HG03469 (cell line): ENCODE measurements around the gene LRCH1.

Experiments used
- ATAC-seq: cut with Tn5 transposase; IDR thresholded peaks from one replicate; pipeline ENCODE4 v1.9.1; 2021; ENCODE audit warnings: mild to moderate bottlenecking, moderate library complexity, moderate number of reproducible peaks; ENCODE audit not compliant: unreplicated experiment

Gene LRCH1

GRCh38 chr13:46663206-46664037 is 110.5 kb downstream of the LRCH1 start:
- no peak for ATAC-seq

DNA sequence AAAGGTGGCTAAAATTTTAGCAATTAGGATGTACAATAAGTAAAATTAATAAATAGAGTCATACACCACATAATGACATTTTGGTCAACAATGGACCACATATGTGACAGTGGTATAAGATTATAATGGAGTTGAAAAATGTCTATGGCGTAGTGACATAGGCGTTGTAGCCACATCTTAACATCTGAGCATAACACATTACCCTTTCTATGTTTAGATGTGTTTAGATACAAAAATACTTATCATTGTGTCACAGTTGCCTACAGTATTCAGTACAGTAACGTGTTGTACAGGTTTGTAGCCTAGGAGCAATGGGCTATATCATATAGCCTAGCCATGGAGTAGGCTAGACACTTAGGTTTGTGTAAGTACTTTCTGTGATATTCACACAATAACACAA is 111.2 kb downstream of the LRCH1 start:
- ATAC-seq: no peak

- no peak for ATAC-seq
These were observed 112.3 kb downstream of the LRCH1 start for GRCh38 chr13:46665248-46665632.

- ATAC-seq: no peak
These were observed 112.9 kb downstream of the LRCH1 start for GRCh38 chr13:46665633-46666482.

DNA sequence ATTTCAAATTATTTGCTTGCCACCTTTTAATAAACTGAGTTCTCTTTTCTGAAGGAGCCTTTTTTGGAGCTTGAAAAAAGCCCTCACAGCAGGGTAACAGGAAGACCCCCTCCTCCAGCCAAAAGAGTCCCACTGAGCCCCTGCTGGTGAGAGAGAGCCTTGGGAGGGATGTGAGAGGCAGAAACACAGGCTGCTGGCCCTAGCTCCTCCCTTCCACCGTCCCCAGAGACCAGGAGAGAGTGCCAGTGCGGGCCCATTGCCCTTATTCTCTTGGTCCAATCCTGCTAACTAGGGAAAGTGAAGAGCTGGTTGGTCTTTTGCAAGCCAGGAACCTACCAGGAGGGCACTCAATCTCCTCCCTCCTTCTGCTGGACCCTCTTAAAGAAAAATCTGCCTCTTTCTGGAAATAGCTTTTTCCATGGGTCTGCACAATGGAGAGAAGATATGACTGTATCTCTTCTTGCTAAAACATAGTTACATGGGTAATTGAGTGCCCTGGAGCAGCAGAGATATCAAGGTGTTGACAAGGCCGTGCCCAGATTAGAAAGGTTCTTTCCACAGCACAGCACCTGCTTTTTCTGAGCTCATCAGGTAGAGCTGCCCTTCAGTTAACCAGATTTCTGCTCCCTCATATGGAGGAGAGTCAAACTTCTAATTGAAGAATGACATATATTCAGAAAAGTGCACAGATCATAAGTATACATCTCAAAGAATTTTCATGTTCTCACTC is 113.9 kb downstream of the LRCH1 start:
- no peak for ATAC-seq

- ATAC-seq: peak; percentile 28
These were observed 114.8 kb downstream of the LRCH1 start for GRCh38 chr13:46667687-46668281.

- ATAC-seq: no peak
These were observed 115.3 kb downstream of the LRCH1 start for GRCh38 chr13:46668302-46668720.

DNA sequence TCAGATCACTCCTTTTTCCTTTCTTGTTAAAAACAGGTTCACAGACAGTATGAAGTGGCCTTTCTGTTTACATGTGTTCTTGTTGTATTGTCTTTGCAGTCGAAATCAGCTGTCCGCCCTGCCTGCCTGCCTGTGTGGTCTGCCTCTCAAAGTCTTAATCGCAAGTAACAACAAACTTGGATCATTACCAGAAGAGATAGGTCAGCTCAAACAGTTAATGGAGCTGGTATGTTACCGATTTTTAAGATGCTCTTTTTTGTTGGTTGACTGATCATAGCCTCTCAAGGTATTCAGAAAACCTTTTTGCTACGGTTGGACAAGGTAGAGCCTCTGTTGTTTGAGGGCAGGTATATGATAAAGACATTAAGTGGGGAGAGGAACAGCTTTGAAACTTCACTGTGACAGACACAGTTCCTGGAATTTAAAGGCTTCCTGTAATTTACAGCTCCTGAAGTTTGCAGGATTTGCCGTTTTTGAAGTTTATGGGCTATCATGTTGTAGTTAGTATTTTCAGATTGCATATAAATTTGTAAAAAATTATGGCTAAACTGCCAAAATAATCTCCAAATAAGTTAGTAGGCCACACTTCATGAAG is 116.1 kb downstream of the LRCH1 start:
- no peak for ATAC-seq

DNA sequence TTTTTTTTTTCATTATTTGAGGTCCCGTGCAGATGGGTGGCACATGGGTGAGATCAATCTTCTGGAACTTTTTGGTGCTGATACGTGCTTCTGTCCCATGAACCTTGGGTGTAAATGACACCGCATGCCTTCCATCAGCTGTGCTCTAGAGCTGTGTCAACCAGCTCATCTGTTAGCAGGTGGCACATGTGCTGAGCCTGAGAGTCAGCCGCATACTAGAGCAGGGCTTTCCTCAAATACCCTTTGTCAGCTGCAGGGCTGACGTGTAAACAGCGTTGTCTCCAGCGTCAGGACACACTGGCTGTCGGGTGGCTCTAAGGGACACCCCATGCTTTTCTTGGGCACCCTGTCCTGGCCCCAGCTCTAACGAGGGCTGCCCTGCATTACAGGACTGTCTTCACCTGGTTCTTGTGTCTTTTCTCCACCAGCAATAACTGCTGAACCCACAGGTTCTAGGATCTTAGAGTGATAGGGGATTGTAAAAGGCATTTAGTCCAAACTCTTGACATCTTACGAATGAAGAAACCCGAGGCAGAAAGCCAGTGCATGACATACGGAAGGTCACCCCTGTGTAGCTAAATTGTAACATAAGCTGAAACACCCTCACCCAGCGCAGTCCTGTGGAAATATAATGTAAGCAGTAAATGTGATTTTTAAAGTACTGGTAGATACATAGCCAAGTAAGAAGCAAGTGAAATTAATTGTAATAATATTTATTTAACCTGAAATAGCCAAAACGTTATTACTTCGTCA is 119.5 kb downstream of the LRCH1 start:
- no peak for ATAC-seq

- ATAC-seq: no peak
These were observed 122.0 kb downstream of the LRCH1 start for GRCh38 chr13:46675016-46675415.

DNA sequence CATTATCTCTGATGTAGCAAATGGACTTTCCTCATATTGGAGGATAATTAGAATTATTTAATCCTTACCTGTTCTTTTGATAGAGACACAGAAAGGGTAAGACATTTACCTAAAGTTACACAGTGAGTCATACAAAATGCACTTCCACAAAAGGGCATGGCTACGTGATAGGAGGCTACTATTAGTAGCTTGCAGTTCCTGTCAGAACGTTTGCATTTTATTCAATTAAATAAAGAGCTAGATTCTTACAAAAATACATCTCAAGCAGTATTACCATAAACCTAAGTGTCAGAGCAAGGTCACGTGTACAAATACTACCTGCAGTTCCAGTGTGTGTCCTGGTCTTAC is 123.4 kb downstream of the LRCH1 start:
- ATAC-seq: no peak

DNA sequence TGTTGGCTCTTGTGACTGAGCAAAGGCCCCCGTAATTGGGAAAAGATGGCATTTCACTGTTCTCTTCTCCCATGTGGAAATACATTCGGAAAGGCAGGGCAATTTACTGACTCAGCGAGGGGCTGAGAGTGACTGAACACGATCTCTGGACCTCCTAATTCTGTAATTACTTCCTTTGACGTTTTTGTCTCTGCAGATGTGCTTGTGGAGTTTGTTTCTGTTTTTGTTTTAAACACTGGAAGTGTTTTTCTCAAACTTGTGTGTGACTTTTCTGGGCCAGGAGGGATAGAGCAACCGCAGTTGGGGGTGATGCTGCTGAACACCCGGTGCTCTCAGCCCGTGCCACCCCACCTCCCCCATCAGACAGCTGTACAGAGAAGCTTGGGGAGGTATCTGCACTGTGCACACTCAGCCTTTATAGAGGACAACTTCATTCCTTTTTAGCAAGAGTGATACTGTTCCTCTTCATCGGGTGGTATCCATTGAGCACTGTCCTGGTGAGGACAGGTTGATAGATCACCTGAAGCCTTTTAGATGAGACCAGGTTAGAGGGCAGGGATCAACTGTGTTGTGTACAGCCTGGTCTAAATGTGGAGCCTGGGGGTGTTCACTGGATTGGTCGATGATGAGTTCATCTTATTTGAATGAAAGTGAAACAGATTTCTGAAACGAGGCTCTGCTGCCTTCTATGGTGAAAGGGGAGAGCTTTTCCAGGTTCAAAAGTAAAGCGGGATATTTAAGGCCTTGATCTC is 126.6 kb downstream of the LRCH1 start:
- ATAC-seq: peak; percentile 68

DNA sequence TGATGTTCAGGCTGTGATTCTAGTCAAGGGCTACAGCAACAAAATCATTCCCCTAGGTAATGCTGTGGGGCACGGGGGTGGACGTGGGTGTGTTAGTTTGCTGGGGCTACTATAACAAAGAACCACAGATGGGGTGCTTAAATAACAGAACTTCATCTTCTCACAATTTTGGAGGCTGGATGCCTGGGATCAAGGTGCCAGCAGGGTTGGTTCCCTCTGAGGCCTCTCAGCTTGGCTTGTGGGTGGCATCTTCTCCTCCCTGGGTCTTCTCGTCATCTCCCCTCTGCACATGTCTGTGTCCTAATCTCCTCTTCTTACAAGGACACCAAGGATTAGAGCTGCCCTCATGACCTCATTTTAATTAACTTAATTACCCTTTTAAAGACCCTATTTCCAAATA is 129.0 kb downstream of the LRCH1 start:
- no peak for ATAC-seq

- ATAC-seq: no peak
These were observed 129.7 kb downstream of the LRCH1 start for GRCh38 chr13:46682707-46683106.

GRCh38 chr13:46683676-46684260 is 130.8 kb downstream of the LRCH1 start:
- ATAC-seq: no peak

DNA sequence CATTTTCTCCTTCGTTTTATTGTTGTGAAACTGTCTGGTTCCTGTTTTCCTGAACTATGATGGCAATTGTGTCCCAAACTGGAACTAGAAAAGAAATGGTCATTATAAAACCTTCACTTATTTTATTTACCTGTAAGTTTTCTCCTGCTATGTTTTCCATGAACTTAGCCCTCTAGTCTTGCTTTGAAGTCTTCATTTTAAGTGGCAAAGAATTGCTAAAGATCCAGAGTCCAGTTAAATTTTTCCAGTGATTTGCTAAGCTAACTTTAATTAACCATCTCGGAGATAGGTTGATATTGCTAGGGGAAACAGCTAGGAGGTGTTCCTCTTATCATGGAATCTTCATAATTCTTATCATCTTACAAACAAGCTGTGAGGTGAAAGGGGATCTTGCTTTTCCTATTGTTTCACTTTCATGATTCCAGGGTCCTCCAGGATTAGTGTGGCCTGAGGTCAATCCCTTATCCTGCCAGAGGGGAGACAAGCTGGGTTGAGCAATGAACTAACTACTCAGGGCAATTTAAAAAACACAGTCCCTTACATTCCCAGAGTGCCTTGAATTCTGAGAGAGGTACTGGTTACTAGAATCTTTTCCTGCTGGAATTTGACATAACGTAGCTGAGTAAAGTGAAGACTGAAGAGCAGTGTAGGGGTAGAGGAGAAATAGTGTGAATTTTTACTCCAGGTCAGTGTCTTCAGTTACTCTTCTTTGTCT is 131.5 kb downstream of the LRCH1 start:
- ATAC-seq: no peak

- no peak for ATAC-seq
These were observed 132.2 kb downstream of the LRCH1 start for GRCh38 chr13:46685006-46685730.

GRCh38 chr13:46686171-46686570 is 133.2 kb downstream of the LRCH1 start:
- no peak for ATAC-seq
